ENCODE measurements around the gene GOT1. TPM values are rescaled to one million over a fixed set of nuclear protein-coding genes. Genes with fewer than 3 reads are reported as not detected.

GOT1 gene
- total RNA-seq, 1 experiment from 2014 or later, result 163 TPM

GRCh38 chr10:99389729-99390480 is 40.5 kb downstream of the GOT1 start:
- no peak for DNase-seq (ENCODE audit: unreplicated experiment)
- Mint-ChIP-seq H3K4me1 (ENCODE audit: insufficient read depth, unreplicated experiment) (peaks cover 18% of the 10 kb centered on the region), H3K27ac (ENCODE audit: low read depth, unreplicated experiment) (no peak overlapping the region), H3K27me3 (ENCODE audit: insufficient read depth, unreplicated experiment) (peaks cover 13% of the 10 kb centered on the region), H3K9me3 (ENCODE audit: unreplicated experiment) (no peaks in the 10 kb centered on the region), H3K36me3 (ENCODE audit: insufficient read depth, unreplicated experiment) (peaks cover 9% of the 10 kb centered on the region), H3K4me3 (ENCODE audit: unreplicated experiment) (no peak overlapping the region)
- intact Hi-C loops (cut with micrococcal nuclease), result no loop called here
- ChIA-PET POLR2A (interaction anchor here (0.6 kb wide), 1 partner anchor 11 kb away, joined by 4 read pairs; no protein-coding TSS in a partner anchor), CTCF (interaction anchor here (0.7 to 3.3 kb wide), 6 partner anchors 12 to 230 kb away, joined by 3 to 12 read pairs (median 4); no protein-coding TSS in a partner anchor)
- no peak for TF ChIP-seq CTCF (IDR thresholded peaks at IDR 0.05; ENCODE audit: unreplicated experiment)
- no TSS peak for BruUV-seq (replicated peaks)

DNA sequence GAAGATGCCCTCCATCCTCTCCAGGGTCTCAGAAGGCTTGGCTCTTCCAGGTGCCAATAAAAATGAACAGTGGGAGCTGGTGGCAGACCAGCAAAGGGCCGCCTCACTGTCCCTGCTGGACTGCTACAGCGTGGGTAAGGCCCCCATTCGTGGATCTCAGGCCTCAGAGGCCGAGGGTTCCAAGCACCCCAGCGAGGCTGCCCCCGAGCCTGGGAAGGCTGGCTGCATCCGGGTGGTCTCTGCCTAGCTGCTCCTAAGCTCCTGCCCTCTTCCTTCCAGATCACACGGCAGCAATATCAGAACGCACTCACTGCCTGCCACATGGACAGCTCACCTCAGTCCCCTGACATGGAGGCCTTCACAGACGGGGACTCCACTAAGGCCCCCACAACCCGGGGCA is 42.9 kb downstream of the GOT1 start:
- POLR2A ChIA-PET, result no interaction called here
- no peak for DNase-seq (ENCODE audit: unreplicated experiment)
- Mint-ChIP-seq H3K27ac (ENCODE audit: low read depth, unreplicated experiment) (no peak overlapping the region), H3K36me3 (ENCODE audit: insufficient read depth, unreplicated experiment) (peaks cover 5% of the 10 kb centered on the region), H3K9me3 (ENCODE audit: unreplicated experiment) (no peaks in the 10 kb centered on the region), H3K27me3 (ENCODE audit: insufficient read depth, unreplicated experiment) (peaks cover 18% of the 10 kb centered on the region), H3K4me1 (ENCODE audit: insufficient read depth, unreplicated experiment) (peaks cover 2% of the 10 kb centered on the region), H3K4me3 (ENCODE audit: unreplicated experiment) (no peak overlapping the region)
- BruUV-seq (replicated peaks), result no TSS peak
- TF ChIP-seq CTCF (IDR thresholded peaks at IDR 0.05; ENCODE audit: unreplicated experiment), result no peak
- intact Hi-C loops (cut with micrococcal nuclease), result no loop called here
- CTCF ChIA-PET, result interaction anchor here (0.7 to 1.4 kb wide), 4 partner anchors 11 to 525 kb away, joined by 3 to 6 read pairs (median 4); no protein-coding TSS in a partner anchor

DNA sequence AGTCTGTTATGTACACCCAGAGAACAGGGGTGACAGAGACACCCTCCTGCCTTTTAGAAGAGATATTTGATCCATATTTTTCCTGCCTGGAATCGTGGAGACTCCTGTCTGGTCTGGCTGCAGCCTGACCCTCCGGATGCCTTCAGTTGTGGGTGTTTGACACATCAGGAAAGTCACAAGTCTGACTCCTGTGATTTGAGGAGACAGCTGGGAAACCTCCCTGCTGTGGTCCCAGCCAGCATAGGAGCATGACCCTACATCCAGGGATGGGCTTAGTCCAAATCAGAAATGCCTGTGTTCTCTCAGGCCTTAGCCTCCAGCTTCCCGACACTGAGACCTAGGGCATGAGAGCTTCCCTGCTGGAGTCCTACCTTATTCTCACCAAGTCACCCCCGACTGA is 43.4 kb downstream of the GOT1 start:
- BruUV-seq (replicated peaks), result no TSS peak
- POLR2A ChIA-PET, result no interaction called here
- peaks cover 4% of the 10 kb centered on the region for H3K36me3 Mint-ChIP-seq (ENCODE audit: insufficient read depth, unreplicated experiment)
- no peak overlapping the region for H3K4me3 Mint-ChIP-seq (ENCODE audit: unreplicated experiment)
- H3K27ac Mint-ChIP-seq (ENCODE audit: low read depth, unreplicated experiment), result no peak overlapping the region
- no peaks in the 10 kb centered on the region for H3K9me3 Mint-ChIP-seq (ENCODE audit: unreplicated experiment)
- no peak for DNase-seq (ENCODE audit: unreplicated experiment)
- intact Hi-C loops (cut with micrococcal nuclease), result no loop called here
- CTCF ChIA-PET, result interaction anchor here (0.7 to 1.4 kb wide), 3 partner anchors 48 to 524 kb away, joined by 3 to 6 read pairs (median 3); no protein-coding TSS in a partner anchor
- no peaks in the 10 kb centered on the region for H3K4me1 Mint-ChIP-seq (ENCODE audit: insufficient read depth, unreplicated experiment)
- TF ChIP-seq CTCF (IDR thresholded peaks at IDR 0.05; ENCODE audit: unreplicated experiment), result no peak
- H3K27me3 Mint-ChIP-seq (ENCODE audit: insufficient read depth, unreplicated experiment), result peaks cover 18% of the 10 kb centered on the region

- DNase-seq (ENCODE audit: unreplicated experiment), result no peak
- Mint-ChIP-seq H3K9me3 (ENCODE audit: unreplicated experiment) (no peaks in the 10 kb centered on the region), H3K27ac (ENCODE audit: low read depth, unreplicated experiment) (no peak overlapping the region), H3K27me3 (ENCODE audit: insufficient read depth, unreplicated experiment) (peaks cover 18% of the 10 kb centered on the region), H3K4me3 (ENCODE audit: unreplicated experiment) (no peak overlapping the region), H3K4me1 (ENCODE audit: insufficient read depth, unreplicated experiment) (no peaks in the 10 kb centered on the region), H3K36me3 (ENCODE audit: insufficient read depth, unreplicated experiment) (no peaks in the 10 kb centered on the region)
- no peak for TF ChIP-seq CTCF (IDR thresholded peaks at IDR 0.05; ENCODE audit: unreplicated experiment)
- no TSS peak for BruUV-seq (replicated peaks)
- ChIA-PET POLR2A (interaction anchor here (1.0 kb wide), 1 partner anchor 238 kb away, joined by 3 read pairs; no protein-coding TSS in a partner anchor), CTCF (interaction anchor here (0.6 to 1.4 kb wide), 4 partner anchors 10 to 179 kb away, joined by 3 to 7 read pairs (median 4); no protein-coding TSS in a partner anchor)
- intact Hi-C loops (cut with micrococcal nuclease), result no loop called here
Measured at GRCh38 chr10:99382176-99382575, 48.2 kb downstream of the GOT1 start.

Measured in MCF 10A (cell line).